HUDEP-2 (cell line): ENCODE results near the gene NEURL1B.
"Not testable (repeated sequence)": the region's sequence is repeated elsewhere in the genome, so short reads cannot be mapped to it uniquely, and the experiment has no call there.

ENCODE experiments used
- DNase-seq, 76 experiments: peaks; one replicate each; lab custom pipeline; 2025; ENCODE audit not compliant: unreplicated experiment in 76 of 76; lab: John Stamatoyannopoulos, UW

NEURL1B gene

DNA sequence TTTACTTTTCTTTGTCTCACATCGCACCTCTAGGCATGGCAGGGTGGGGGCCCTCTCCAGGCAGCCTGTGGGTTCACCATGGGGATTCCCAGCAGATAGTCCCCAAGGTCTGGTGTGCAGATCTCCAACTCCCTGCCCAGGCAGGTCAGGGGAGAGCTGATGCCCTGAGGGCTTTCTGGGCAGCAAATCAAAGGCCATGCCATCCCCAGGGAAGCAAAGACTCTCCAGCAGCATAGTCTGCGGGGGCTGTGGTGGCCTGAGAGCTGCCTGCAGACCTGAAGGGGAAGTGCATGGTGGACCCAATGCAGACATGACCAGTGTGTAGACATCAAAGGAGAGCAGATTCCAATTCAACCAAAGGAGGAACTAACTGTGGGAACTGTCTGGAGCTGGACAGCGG, 7.7 kb downstream of the NEURL1B start:
- no peak for DNase-seq

DNA sequence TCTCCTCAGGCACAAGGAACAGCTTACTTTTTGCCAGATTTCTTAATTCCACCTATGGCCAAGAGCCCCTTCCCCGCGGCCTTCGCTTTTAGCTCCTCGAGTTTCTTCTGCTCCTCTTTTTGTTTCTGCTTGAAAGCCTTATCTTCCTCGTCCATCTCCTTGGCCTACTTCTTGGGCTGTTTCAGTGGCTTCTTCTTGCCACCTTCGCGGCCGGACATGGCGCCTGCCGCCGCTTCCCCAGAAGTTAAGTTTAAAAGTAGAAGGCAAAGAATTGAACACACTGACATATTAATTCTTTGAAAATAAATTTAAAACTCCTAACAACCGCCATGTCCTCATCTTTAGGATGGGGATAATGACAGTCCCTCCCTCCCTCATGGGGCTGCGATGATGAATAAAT, 15.4 kb downstream of the NEURL1B start:
- not testable (repeated sequence) for DNase-seq

DNA sequence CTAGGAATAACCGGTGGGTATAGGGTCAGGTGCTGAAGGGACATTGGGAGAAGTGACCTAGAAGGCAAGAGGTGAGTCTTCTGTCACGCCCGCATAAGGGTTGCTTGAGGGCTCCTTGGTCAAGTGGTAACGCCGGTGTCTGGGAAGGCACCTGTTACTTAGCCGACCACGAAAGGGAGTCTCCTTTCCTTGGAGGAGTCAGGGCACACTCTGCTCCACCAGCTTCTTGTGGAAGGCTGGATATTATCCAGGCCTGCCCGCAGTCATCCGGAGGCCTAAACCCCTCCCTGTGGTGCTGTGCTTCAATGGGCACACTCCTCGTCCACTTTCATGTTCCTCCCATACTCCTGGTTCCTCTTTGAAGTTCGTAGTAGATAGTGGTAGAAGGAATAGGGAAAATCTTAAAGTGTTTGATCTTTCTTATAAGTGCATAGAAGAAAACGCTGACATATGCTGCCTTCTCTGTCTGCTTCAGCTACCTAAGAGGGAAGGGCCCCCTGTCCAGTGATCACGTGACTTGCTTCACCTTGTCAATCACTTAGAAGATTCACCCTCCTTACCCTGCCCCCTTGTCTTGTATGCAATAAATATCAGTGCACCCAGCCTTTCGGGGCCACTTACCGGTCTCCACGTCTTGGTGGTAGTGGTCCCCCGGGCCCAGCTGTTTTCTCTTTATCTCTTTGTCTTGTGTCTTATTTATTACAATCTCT, 16.6 kb downstream of the NEURL1B start:
- DNase-seq, result not testable (repeated sequence)

DNA sequence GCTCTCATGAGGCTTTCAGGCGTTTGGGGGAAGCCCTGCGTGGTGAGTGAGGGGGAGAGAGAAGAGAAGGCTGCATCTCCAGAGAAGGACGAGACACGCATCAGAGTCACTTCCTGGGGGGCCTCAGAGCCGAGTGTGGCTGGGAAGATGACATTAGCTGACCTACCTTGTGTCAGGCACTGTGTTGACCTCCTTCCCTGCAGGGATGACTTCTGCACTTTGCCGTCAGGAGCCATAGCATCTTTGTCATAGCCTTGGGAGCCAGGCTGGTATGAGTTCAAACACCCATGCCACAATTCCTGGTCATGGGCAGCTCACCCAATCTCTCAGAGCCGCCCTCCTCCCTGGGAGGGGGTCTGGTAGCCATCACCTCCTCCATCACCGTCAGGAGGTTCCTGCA, 17.3 kb downstream of the NEURL1B start:
- no peak for DNase-seq

DNA sequence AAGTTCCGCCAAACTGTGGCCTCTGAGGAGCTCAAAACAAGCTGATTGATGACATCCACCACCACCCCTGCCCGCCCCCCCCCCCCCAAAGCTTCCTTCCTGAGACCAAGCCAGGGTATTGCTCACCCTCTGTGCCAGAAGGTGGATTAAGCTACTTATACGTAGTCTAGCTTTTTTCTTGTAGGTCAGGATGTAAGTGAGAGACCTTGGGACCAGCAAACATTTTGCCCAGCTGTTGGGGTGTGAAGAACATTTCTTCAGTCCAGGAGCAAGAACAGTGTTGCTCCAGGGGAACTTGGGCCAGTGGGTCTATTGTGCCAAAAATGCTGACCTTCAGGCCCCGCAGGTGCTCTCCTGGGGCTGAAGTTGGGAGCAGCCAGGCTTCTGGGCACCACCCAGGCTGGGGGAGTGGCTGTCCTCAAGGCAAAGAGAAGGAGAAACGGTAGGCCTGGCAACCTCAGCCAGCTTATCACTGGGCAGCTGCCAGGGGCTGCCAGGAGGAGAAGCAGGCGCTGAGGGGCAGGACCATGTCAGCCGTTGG, 18.0 kb downstream of the NEURL1B start:
- peak in 32 of 76 experiments; percentile 3 to 56 (median 26) for DNase-seq

DNA sequence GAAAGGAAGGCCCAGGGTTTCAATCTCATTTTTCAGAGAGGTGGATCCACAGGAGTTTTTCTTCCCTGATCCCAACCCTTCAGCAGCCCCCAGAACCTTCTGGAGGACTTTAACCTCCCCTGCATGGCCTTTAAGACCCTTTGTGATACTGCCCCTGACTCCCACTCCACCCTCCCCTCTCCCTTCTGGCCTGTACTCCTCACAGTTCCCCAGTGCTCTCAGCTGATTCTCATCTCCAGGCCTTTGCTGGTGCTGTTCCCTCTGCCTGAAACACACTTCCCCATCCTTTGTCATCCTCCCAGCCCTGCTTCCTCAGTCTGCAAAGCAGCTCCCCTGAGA, 18.5 kb downstream of the NEURL1B start:
- DNase-seq, result no peak

DNA sequence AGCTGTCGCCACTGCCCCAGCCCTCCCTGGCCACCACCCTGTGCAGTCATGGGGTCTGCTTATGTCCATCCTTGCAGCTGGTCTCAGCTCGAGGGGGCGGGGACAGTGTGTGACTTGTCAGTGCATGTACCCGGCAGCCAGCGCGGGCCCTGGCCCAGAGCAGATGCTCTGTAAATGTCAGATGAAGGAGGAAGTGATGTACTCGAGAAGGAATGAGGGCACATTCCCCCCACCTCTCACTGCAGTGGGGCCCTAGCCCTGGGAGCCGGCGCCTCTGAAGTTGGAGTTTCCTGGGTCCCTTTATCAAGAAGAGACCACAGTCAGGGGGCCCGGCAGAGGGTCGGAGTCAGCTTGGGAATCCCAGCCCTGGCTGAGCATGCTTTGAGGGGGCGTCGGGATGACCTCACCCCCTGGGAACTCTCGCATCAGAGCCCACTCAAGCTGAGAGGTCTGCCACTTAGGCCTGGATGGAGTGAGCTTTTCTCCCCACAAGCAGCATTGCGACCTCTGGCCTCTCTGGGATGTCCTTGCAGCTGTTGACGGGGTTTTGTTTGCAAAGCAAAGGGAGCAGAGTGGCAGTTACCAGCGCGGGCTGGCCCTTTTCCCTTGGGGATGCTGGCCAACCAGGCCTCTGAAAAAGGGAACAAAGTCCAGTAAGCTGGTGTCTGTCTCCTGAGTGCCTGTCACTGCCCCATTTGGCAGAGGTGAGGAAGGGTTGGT, 19.0 kb downstream of the NEURL1B start:
- no peak for DNase-seq

DNA sequence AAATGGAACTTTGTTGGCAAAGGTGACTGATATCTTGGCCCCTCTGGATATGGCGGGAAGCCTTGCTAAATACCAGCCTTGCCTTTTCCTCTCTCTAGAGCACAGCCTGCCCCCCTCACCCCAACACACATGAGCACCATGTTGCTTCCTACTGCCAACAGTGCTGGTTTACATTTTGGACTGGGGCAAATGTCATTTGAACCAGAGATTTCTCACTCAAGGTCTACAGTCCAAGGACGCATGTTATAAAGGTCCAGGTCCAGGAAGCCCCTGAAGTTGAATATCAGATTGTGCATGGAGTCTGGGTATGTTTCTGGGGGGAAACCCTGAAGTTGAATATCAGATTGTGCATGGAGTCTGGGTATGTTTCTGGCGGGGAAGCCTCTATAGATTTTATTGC, 19.9 kb downstream of the NEURL1B start:
- no peak for DNase-seq

DNA sequence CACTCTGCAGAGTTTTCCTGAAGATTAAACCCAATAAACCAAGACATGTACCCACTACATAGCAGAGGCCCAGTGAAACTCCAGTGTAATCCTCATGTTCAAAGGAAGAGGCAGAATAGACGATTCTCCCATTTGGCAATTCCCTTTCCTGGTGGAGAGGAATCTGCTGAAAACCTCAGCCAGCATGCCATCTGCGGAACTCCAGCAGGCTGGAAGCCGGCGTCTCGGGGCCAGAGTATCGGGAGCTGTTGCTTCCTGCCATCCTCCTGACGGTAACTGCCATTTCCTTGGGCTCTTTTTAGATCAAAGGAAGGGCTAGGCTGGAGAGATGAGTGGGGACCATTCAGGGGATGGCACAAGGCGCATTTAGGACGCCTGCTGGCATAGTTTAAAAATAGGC, 20.5 kb downstream of the NEURL1B start:
- no peak for DNase-seq

DNA sequence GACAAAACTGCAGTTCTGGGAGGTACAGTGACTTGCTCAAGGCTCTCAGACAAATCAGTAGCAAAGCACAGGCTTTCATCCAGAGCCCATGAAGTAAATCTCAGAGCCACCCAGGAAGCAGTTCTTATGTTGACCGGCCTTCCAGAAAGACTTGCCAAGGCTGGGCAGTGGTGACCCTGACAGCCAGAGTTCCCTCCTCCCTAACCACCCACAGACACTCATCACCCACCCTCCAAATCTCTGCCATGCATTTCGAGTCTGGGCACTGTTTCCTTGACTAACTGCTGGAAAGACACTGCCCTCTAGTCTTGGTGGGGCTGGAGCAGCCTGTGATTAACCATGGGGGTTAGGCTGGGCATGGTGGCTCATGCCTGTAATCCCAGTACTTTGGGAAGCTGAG, 21.5 kb downstream of the NEURL1B start:
- DNase-seq, result no peak

DNA sequence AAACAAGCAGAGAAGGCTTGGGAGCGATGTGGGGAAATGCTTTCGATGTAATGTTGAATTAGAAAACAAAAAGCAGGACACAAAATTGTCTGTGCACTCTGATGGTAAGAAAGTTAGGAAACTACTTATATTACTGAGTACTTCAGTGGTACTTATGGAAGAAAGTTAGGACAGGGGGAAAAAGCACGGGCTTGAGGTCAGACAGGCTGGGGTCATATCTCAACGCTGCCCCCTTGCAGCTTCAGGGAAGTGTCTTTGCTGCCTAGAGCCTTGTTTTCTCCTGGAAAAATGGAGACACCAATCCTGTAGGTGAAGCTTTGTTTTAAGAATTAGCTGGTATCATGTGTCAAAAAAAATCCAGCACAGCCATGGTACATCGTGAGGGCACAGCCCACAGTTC, 23.0 kb downstream of the NEURL1B start:
- DNase-seq, result no peak

DNA sequence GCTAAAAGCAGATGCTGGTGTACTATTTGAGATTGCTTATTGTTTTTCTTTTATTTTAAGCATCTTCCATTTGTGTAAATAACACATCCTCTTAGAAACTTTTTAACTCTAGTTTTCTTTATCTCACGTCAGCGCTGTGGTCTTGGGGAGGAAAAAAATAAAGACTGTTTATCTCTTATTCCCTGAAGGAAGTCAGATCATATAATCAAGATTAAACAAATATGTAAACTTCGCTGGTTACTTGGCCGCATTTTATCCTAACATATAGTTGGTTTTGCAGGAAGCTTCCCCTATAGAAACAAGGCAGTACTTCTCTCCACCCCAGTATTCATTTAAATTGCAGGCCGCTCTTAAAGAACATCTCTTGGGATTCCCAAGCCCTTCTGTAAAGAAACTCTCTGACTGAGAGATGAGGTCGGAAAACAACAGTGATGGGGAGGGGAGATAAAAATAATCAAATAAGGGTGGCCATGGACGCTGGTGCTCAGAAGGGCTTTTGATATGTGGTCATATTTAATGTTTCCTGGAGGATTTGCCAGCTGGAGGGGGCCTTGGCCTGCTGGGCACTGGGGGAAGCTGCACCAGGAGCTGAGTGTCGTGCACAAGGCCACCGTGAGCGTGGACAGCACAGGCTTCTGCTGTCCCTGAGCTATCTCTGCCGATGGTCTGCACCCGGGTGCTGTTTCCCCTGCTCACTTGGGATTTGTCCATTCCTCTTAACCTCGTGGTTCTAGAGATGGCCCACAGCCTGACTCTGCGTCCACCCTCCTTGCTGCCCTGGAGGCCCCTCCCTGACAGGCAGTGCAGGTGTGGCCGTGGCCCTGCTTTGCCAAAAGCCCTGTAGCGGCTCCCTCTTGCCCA, 23.8 kb downstream of the NEURL1B start:
- DNase-seq, result no peak

DNA sequence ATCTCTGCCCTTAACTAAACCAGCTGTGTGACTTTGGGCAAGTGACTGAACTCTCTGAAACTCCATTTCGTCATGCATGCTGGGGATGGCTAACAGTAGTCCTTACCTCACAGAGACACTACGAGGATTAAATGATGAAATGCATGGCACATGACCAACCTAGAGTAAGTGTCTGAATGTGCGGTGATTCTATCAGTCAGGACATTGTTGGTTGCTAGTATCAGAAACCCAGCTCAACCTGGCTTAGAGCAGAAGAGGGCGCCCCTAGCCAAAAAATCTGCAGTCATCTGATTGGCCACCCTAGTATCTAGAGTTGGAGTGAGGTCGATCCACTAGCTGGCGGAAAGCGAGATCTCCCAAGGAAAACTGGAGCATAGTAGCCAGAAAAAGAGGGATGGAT, 25.2 kb downstream of the NEURL1B start:
- DNase-seq, result peak in 5 of 76 experiments; percentile 8 to 32 (median 10)

DNA sequence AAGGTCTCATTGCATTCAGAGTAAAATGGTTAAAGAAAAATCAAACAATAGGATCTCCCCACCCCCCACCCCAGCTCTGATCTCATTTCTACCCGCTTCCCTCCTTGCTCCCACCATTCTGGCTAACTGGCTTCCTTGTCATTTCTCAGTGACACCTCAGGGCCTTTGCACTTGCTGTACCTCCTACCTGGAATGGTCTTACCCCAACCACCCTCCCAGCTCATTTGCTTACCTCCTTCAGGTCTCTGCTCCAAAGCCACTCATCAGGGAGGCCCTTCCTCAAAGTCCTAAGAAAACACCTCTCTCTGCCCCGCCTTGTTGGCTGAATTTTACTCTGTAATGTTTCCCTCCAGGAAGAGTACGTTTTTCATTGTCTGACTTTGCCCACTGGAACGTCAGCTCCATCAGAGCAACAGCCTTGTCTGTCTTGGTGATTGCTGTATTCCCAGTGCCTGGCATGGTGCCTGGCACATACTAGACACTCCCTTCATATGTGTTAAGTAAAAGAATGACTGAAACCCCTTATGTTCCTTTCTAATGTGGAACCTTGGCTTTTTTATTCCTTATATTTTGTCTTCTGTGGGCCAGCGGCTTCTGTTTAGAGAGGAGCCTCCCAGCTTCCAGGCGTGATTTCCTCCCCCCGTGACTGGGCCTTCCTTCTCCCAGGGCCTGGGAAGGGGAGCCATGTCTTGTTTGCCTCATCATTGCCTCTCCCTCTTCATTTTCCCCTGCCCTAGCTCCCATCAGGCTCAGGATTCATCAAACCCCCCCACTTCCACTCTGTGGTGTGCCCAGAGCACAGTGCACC, 26.9 kb downstream of the NEURL1B start:
- DNase-seq, result no peak

DNA sequence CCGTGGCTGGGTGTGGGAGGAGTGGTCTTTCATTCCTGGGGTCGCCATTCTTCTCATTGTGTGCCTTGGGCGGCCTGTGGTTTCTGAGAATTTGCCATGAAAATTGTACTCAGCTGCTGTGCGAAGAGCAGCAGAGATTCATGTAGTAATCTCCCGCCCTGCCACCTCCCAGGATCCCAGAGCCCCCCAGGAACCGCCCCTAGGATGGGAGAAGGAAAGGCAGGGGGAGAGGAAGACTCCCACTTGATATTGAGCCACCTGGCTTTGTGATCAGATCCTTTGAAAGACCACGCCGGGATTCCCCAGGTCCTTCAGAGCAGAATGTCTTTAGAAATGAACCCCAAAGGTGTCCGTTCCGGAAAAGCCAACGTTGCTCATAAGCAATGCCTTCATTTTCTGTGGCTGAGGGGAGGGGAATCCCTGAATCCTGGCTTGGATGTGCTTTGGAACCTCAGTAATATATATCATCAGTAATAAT, 27.6 kb downstream of the NEURL1B start:
- no peak for DNase-seq

DNA sequence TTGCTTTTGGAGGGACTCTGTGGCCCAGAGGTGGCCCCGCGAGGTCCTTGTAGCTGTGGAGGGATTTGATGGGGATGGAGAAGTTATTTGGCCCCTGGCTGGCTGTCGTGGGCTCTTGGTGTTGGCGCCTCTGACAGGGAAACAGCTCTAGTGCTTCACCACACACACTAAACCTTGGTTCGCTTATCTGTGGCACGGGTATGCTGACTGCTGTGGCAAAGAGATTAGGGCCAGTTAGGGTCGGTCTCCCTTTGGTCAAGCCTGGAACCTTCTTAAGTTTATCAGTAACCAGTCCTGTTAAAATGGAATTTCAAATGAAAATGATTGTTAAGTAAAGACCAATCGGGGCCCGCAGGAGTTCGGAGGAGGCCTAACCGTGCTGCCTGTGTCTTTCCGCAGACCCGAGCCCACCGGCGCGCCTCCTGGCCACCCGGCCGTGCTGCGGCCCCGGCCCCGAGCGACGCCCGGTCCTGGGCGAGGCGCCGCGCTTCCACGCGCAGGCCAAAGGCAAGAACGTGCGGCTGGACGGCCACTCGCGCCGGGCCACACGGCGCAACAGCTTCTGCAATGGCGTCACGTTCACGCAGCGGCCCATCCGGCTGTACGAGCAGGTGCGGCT, 28.4 kb downstream of the NEURL1B start:
- DNase-seq, result peak in 1 of 76 experiments; percentile 3

DNA sequence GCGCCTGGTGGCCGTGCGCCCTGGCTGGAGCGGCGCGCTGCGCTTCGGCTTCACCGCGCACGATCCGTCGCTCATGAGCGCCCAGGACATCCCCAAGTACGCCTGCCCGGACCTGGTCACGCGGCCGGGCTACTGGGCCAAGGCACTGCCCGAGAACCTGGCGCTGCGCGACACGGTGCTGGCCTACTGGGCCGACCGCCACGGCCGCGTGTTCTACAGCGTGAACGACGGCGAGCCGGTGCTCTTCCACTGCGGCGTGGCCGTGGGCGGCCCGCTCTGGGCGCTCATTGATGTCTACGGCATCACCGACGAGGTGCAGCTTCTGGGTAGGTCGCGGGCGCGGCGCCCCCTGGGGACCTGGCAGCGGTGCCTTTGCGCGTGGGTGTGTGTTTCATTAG, 28.9 kb downstream of the NEURL1B start:
- no peak for DNase-seq

DNA sequence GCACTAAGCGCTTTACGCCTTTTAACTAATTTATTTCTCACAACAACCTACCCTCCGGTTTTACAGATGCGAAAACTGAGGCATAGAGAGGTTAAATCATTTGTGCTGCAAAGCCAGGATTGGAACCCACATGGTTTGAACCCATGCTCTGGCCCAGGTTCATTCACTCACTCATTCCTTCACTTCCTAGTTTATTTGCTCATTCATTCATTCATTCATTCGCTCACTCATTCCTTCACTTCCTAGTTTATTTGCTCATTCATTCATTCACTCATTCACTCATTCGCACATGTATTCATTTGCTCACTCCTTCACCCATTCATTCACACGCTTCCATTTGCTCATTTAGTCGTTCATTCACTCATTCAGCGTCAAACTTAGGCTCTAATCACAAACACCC, 29.4 kb downstream of the NEURL1B start:
- no peak for DNase-seq

DNA sequence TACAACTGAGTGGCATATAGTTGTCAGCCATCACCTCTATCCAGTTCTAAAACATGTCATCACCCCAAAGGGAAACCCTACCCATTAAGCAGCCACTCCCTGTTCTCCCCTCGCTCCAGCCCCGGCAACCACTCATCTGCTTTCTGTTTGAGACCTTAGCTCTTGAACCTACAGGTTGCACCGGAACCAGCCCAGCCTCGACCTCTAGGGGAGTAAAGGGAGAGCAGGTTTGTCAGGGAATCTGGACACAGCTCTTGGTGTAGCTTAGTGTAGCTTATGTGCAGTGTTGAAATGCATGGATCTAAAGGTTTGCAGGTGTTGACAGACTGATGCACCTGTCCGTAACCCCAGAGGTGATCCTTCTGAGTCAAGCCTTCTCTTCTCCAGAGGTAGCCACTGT, 30.0 kb downstream of the NEURL1B start:
- no peak for DNase-seq

DNA sequence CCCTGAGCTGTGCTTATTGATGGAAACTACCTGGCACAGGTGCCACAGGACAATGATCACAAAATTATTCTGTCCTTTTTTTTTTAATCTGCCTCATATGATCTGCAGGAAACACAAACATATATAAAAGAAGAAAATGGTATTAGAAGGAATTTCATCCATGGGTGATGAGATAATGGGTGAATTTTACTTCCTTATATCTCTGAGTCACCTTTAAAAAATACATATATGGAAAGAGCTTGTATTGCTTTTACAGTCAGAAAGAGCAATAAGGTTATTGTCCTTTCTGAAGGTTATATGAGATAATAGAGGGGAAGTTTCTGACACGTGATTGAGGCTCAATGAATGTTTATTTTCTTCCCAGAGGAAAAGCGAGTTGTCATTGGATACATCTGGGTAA, 31.6 kb downstream of the NEURL1B start:
- DNase-seq, result no peak
